Activated naive CD8-positive, alpha-beta T cell treated with anti-CD3 and anti-CD28 coated beads for 36 hours (primary cell): ENCODE measurements around the gene TPBG. TPM values are rescaled to one million over a fixed set of nuclear protein-coding genes. Genes with fewer than 3 reads are reported as not detected.

Experiments
- DNase-seq: peaks from one replicate; pipeline ENCODE4 v3.0.0; 2021
- H3K27ac Mint-ChIP-seq: one replicate; pipeline ENCODE4 v1.8.0; 2022; ENCODE audit warnings: mild to moderate bottlenecking, moderate library complexity, mixed read lengths
- H3K27me3 Mint-ChIP-seq: one replicate; pipeline ENCODE4 v1.8.0; 2022; ENCODE audit warnings: mild to moderate bottlenecking, mixed read lengths
- H3K36me3 Mint-ChIP-seq: one replicate; pipeline ENCODE4 v1.8.0; 2021; ENCODE audit warnings: mild to moderate bottlenecking, mixed read lengths
- H3K4me1 Mint-ChIP-seq: one replicate; pipeline ENCODE4 v1.8.0; 2021; ENCODE audit warnings: mixed read lengths
- H3K4me3 Mint-ChIP-seq: one replicate; pipeline ENCODE4 v1.8.0; 2022; ENCODE audit warnings: mild to moderate bottlenecking, moderate library complexity, mixed read lengths
- H3K9me3 Mint-ChIP-seq: one replicate; pipeline ENCODE4 v1.8.0; 2022; ENCODE audit warnings: mixed read lengths
- total RNA-seq, 2 experiments: library from RNA; stranded (reverse); gene quantifications; one replicate each; pipeline ENCODE4 v1.2.3, GENCODE V29; 2021

TPBG gene
- total RNA-seq: not detected

GRCh38 chr6:82363428-82364086 is at the start of gene TPBG:
TSS of gene TPBG (plus strand) at chr6:82363817. CDS start at chr6:82364962, 1,145 bp downstream.
- peak within 1 kb of the TSS; percentile 77 for H3K4me3 Mint-ChIP-seq
- no peak within 1 kb of the TSS for H3K27ac Mint-ChIP-seq
- H3K36me3 Mint-ChIP-seq: no peaks in the 10 kb centered on the region
- peaks cover 10% of the 10 kb centered on the region for H3K4me1 Mint-ChIP-seq
- DNase-seq: no peak
- no peaks in the 10 kb centered on the region for H3K9me3 Mint-ChIP-seq
- H3K27me3 Mint-ChIP-seq: peaks cover 66% of the 10 kb centered on the region

- Mint-ChIP-seq H3K4me1 (no peaks in the 10 kb centered on the region), H3K4me3 (no peak overlapping the region), H3K27me3 (peaks cover 11% of the 10 kb centered on the region), H3K27ac (no peak overlapping the region), H3K36me3 (no peaks in the 10 kb centered on the region), H3K9me3 (no peaks in the 10 kb centered on the region)
- DNase-seq: no peak
Observed at GRCh38 chr6:82322386-82322785, 41.2 kb upstream of the TPBG start.

- H3K9me3 Mint-ChIP-seq: no peaks in the 10 kb centered on the region
- no peak for DNase-seq
- H3K27me3 Mint-ChIP-seq: peaks cover 16% of the 10 kb centered on the region
- no peak overlapping the region for H3K4me3 Mint-ChIP-seq
- H3K36me3 Mint-ChIP-seq: no peaks in the 10 kb centered on the region
- no peaks in the 10 kb centered on the region for H3K4me1 Mint-ChIP-seq
- no peak overlapping the region for H3K27ac Mint-ChIP-seq
Observed at GRCh38 chr6:82329766-82330165, 33.9 kb upstream of the TPBG start.

GRCh38 chr6:82330171-82330804 is 33.3 kb upstream of the TPBG start:
- H3K9me3 Mint-ChIP-seq: no peaks in the 10 kb centered on the region
- DNase-seq: no peak
- no peak overlapping the region for H3K4me3 Mint-ChIP-seq
- H3K4me1 Mint-ChIP-seq: no peaks in the 10 kb centered on the region
- H3K27me3 Mint-ChIP-seq: peaks cover 16% of the 10 kb centered on the region
- no peak overlapping the region for H3K27ac Mint-ChIP-seq
- no peaks in the 10 kb centered on the region for H3K36me3 Mint-ChIP-seq

GRCh38 chr6:82331031-82331773 is 32.4 kb upstream of the TPBG start:
- DNase-seq: no peak
- Mint-ChIP-seq H3K27ac (no peak overlapping the region), H3K9me3 (no peaks in the 10 kb centered on the region), H3K4me1 (no peaks in the 10 kb centered on the region), H3K27me3 (peaks cover 16% of the 10 kb centered on the region), H3K4me3 (no peak overlapping the region), H3K36me3 (no peaks in the 10 kb centered on the region)

- Mint-ChIP-seq H3K9me3 (no peaks in the 10 kb centered on the region), H3K27ac (no peak overlapping the region), H3K27me3 (peaks cover 12% of the 10 kb centered on the region), H3K4me3 (no peak overlapping the region), H3K4me1 (no peaks in the 10 kb centered on the region), H3K36me3 (no peaks in the 10 kb centered on the region)
- DNase-seq: no peak
Observed at GRCh38 chr6:82333781-82334180, 29.8 kb upstream of the TPBG start.

GRCh38 chr6:82337688-82338257 is 25.8 kb upstream of the TPBG start:
- H3K9me3 Mint-ChIP-seq: peaks cover 2% of the 10 kb centered on the region
- H3K27ac Mint-ChIP-seq: no peak overlapping the region
- peaks cover 5% of the 10 kb centered on the region for H3K27me3 Mint-ChIP-seq
- no peaks in the 10 kb centered on the region for H3K36me3 Mint-ChIP-seq
- no peaks in the 10 kb centered on the region for H3K4me1 Mint-ChIP-seq
- no peak overlapping the region for H3K4me3 Mint-ChIP-seq
- DNase-seq: no peak

GRCh38 chr6:82348130-82348529 is 15.5 kb upstream of the TPBG start:
- Mint-ChIP-seq H3K4me3 (no peak overlapping the region), H3K27me3 (peaks cover 10% of the 10 kb centered on the region), H3K27ac (no peak overlapping the region), H3K9me3 (peaks cover 4% of the 10 kb centered on the region), H3K4me1 (no peaks in the 10 kb centered on the region), H3K36me3 (no peaks in the 10 kb centered on the region)
- no peak for DNase-seq

GRCh38 chr6:82353848-82354247 is 9.8 kb upstream of the TPBG start:
- Mint-ChIP-seq H3K4me1 (no peaks in the 10 kb centered on the region), H3K4me3 (no peak overlapping the region)

GRCh38 chr6:82360552-82360951 is 3.1 kb upstream of the TPBG start:
- no peak overlapping the region for H3K4me3 Mint-ChIP-seq
- H3K27me3 Mint-ChIP-seq: peaks cover 54% of the 10 kb centered on the region
- peaks cover 10% of the 10 kb centered on the region for H3K4me1 Mint-ChIP-seq
- H3K9me3 Mint-ChIP-seq: no peaks in the 10 kb centered on the region
- DNase-seq: no peak
- no peaks in the 10 kb centered on the region for H3K36me3 Mint-ChIP-seq
- no peak overlapping the region for H3K27ac Mint-ChIP-seq

More at GRCh38 chr6:82353848-82354247, 9.8 kb upstream of the TPBG start:
- H3K36me3 Mint-ChIP-seq: no peaks in the 10 kb centered on the region
- H3K27ac Mint-ChIP-seq: no peak overlapping the region
- no peaks in the 10 kb centered on the region for H3K9me3 Mint-ChIP-seq
- no peak for DNase-seq
- H3K27me3 Mint-ChIP-seq: peaks cover 4% of the 10 kb centered on the region

- H3K4me3 Mint-ChIP-seq: no peak overlapping the region
- H3K9me3 Mint-ChIP-seq: no peaks in the 10 kb centered on the region
- no peak for DNase-seq
- no peak overlapping the region for H3K27ac Mint-ChIP-seq
- peaks cover 64% of the 10 kb centered on the region for H3K27me3 Mint-ChIP-seq
- H3K36me3 Mint-ChIP-seq: no peaks in the 10 kb centered on the region
- H3K4me1 Mint-ChIP-seq: peaks cover 10% of the 10 kb centered on the region
Observed at GRCh38 chr6:82361631-82362030, 2.0 kb upstream of the TPBG start.

GRCh38 chr6:82362144-82362543 is 1.5 kb upstream of the TPBG start:
- no peak for DNase-seq
- H3K9me3 Mint-ChIP-seq: no peaks in the 10 kb centered on the region
- peaks cover 66% of the 10 kb centered on the region for H3K27me3 Mint-ChIP-seq
- H3K4me1 Mint-ChIP-seq: peaks cover 10% of the 10 kb centered on the region
- H3K36me3 Mint-ChIP-seq: no peaks in the 10 kb centered on the region
- no peak overlapping the region for H3K4me3 Mint-ChIP-seq
- no peak overlapping the region for H3K27ac Mint-ChIP-seq

GRCh38 chr6:82362878-82363427 is 664 bp upstream of the TPBG start:
- Mint-ChIP-seq H3K27ac (no peak overlapping the region), H3K27me3 (peaks cover 66% of the 10 kb centered on the region), H3K9me3 (no peaks in the 10 kb centered on the region), H3K4me3 (peak overlapping the region; percentile 77), H3K4me1 (peaks cover 10% of the 10 kb centered on the region), H3K36me3 (no peaks in the 10 kb centered on the region)
- no peak for DNase-seq

GRCh38 chr6:82364087-82365015 is 734 bp downstream of the TPBG start:
- peak overlapping the region; percentile 77 for H3K4me3 Mint-ChIP-seq
- no peak overlapping the region for H3K27ac Mint-ChIP-seq
- H3K4me1 Mint-ChIP-seq: peaks cover 10% of the 10 kb centered on the region
- DNase-seq: no peak
- H3K36me3 Mint-ChIP-seq: no peaks in the 10 kb centered on the region
- peaks cover 66% of the 10 kb centered on the region for H3K27me3 Mint-ChIP-seq
- H3K9me3 Mint-ChIP-seq: no peaks in the 10 kb centered on the region
